GM18517 (cell line): ENCODE data around the gene CRY2.

ENCODE experiments used
- ATAC-seq: cut with Tn5 transposase; IDR thresholded peaks from one replicate; pipeline ENCODE4 v1.9.1; 2021; ENCODE audit warnings: mild to moderate bottlenecking, moderate library complexity; ENCODE audit not compliant: unreplicated experiment

CRY2 gene

DNA sequence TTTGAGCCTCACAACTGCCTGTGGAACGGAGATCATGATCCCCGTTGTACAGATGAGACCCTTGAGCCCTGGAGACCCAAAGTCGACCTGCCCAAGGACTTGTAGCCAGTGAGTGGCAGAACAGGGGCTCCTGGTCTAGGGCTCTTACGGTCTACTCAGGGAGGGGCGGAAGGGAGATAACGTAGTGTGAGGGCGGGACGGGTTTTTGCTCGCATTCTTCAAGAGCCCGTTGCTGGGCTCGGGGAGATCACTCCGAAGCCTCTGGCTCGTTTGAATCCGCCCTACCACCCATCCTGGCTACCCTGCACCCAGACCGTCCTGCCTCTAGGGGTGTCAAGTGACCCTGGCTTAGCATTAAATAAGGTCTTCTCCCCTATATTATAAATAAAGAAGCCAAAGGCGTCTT is 639 bp downstream of the CRY2 start:
- no peak for ATAC-seq

DNA sequence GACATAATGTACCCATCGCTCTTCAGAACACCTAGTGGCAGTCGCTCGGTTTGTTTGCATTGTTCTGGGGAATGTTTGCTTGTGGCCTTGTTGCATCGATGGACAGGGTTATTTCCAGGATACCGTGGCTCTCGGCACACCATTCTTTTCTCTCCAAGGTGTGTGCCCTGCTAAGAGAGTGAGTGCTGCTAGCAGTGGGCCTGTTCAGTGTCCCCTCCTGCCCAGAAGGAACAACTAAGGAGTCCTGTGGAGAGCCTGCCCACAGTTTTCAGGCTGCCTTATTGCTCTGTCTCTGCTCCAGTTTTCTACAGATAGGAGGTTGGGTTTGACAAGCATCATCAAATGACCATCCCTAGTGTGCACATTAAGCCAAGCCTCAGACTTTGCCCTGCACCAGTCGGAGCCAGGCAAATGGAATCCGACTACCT is 1.4 kb downstream of the CRY2 start:
- ATAC-seq, result no peak

DNA sequence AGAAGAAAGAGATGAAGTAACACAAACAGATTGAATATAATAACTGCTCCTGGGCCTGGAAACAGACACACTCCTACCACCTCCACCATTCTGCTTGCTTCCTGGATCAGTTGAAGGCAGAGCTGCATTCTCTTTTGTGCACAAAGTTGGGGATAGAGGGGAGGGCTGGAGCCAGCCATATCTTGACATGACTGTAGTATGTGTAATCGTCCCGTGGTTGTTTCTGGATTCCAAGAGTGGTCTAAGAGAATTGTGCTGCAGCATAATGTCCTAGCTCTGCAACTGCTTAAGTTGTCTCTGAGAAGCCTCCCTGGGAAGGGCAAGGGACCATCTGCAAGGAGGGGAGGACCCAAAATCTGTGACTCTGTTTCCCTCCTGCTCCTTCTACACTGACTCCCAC is 3.2 kb downstream of the CRY2 start:
- no peak for ATAC-seq

DNA sequence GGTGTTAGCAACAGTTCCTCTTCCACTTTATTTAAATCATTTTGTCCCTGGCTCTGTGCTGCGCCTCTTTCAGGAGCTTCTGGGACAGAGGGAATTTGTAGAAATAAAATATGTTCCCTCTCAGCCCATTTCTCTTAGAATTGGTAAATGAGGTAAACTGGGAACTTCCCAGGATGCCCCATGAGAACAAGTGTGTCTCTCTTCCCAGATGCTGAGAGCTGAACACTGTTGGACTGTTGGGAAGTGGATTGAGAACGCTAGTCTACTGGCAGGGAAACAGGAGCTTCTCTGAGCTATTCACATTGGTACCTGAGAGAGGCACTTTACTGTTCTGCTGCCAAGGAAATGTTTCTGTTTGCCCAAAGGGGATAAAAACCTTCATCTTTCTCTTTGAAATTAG is 4.0 kb downstream of the CRY2 start:
- ATAC-seq, result no peak

DNA sequence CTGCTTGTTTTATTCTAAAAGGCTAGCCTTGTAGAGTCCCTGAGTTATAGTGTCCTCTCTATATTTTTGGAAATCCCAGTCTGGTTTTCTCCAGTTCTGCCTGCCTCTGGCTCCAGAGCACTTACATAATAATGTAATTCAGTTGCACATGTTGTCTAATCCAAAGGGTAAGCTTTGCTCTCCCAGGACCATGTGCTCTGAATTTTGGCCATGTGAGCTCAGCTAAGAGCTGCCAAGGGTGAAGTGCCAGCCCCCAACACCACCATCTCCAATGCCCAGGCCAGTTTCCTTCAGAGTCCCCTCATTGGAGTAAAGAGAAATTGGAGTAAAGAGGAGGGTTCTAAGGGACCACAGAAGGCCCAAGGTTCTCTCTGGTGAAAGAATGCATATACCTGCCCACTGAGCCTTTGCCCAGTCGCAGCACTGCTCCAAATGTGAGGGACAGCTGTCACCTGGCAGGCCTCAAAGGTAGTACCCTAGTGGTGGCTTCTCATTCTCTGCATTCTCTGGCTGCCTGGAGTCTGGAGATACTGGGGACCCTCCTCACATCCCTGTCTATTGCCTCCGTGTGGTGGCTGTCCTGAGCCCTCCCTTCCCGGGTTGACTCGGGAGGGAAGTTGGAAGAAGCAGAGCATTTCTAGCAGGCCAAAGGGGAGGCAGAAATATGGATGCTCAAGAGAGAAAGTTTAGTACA is 4.9 kb downstream of the CRY2 start:
- no peak for ATAC-seq

DNA sequence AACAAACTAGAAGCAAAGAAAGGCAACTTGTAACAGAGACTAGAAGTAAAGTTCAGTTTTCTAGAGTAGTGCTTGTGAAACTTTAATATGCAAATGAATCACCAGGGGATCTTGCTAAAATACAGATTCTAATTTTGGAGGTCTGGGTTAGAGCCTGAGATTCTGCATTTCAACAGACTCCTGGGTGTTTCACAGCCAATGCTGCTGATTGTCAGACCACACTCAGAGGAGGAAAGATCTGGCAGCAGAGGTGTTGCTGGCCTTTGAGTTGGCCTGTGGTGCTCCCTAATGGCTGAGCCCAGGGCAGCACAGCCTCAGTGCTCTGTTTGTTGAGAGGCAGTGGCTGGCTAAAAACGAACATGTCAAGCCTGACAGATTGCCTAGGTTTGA is 5.4 kb downstream of the CRY2 start:
- ATAC-seq, result no peak

DNA sequence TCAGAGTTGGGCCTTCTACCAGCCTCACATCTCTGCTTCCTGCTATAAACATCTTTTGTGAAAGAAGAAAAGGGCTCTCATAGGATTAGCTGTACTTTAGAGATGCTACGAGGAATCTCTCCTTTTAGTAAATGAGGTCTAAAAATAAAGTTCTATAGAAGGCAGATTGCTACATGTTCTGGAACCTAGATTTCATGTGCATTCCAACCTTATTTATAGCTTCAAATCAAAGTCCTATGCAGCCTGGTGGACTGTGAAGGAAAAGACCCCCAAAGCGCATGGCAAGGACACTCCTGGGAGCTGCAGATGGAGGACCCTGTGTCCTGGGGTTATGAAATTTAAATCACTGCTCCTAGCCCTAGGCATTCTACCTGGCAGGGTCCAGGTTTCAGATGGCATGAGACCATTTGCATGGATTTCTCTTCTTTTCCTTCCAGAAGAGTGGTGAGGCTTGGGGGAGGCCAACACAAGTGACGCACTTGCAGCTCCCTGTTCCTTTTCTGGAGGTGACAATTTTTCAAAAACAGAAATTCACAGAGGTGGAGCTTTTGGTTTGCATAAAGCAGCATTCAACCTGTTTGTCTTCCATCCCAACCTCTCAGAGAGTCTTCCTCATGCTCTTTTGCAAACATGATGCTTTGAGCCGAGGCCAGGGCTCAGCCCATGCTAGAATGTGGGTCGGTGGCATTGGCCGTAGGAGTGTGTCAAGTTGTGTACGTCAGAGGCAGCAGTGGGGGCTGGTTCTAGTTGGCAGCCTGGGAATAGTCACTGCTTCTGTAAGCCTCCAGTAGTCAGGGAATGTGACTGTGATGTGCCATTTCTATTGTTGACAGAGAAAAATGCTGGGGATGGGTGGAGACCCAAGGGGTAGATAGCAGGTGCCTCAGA is 6.3 kb downstream of the CRY2 start:
- ATAC-seq, result no peak

DNA sequence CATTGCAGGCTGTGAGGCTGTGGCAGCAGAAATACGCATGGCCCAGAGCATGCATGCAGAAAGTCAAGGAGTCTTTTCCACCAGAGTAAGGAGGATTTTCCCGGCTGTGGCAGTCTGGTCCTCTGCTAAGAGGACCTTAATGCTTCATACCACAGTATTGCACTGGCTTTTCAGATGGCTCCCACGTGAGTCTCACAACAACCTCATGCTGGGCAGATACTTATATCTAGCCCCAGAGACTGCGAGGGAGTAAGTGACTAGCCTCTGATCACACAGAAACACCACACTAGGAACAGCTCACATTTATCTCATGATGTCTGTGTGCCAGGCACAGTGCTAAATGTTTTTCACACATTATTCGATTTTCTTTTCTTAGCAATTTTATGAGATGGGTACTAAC is 8.0 kb downstream of the CRY2 start:
- no peak for ATAC-seq

DNA sequence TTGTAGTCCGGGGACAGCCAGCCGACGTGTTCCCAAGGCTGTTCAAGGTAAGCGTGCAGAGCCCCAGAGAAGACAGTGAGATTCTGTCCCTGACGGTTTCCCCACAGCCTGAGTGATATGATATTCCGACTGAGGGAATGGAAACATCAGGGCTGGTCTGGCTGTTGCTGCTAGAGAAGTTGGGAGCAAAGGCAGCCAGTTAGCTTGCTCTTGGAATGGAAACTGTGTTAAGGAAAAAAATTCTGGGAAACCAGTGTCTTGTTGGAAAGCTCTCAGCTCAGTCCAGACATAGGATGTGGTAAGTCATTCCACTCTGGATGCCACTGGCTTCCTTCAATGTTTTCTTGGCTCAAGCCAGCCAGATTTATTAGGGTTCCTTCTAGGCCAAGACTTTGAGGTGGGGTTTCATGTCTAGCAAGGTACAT is 8.8 kb downstream of the CRY2 start:
- no peak for ATAC-seq

DNA sequence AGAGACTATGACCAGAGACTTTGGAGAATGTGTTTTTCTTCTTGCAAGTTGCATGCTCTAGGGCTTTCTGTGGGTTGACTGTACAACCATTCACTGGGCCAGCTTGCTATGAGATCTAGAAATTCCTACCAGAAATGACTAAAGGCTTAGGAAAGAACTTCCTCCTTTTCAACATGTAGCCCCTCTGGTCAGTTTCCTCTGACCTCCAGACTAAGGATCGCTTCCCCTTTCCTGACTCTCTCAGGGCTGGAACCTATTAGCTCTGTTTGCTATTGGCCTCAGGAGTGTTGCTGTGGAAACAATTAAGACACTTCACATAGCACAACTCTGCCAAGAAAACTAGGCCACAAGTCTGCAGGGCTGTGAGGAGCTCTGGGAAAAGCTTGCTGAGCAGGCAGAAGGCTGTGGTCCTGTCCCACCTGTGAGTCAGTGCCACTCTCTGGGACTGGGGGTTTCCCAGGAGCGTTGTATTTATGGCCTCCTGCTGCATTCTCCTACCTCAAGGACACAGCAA is 10.7 kb downstream of the CRY2 start:
- ATAC-seq, result no peak

DNA sequence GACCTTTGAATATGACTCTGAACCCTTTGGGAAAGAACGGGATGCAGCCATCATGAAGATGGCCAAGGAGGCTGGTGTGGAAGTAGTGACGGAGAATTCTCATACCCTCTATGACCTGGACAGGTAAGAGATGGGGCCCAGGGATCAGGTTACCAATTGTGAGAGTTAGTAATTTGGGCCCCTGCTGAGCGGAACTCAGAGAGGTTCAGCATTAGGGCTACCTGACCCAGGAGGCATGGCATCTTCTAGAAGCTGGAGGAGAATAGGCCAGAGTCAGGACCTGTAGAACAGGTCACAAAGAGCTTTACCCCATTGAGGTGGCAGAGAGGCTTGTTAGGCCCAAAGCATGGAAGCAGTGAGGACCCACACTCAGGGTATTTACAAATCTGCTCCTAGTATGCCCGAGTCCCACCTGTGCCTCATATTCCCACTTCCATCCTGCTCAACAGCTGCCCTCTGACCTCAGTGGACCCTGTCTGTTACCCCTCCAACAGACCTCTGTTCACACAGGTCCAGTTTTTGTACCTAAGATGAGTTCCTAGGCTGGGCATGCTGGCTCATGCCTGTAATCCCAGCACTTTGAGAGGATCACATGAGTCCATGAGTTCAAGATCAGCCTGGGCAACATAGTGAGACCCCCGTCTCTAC is 11.6 kb downstream of the CRY2 start:
- no peak for ATAC-seq

DNA sequence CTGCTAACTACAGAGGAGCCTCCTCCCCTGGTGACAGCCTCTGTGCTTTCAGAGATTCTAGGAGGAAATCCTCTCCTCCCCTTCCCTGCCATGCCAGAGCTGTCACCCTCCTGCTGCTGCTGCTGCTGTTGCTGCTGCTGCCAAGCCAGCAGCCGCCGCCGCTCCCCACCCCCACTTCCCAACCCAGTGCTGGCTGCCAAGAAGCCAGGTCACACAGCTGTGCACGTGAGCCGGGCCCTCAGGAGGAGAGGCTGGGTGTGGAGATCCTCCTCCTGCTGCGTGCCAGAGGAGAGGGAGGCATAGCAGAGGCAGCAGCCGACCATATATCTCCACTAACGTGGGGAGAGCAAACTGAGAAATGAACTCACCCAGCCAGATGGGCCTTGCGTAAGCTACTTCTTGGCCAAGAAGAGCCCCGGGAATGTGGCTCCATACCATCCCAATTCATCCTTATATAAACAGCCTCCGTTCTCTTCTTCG is 12.4 kb downstream of the CRY2 start:
- no peak for ATAC-seq

DNA sequence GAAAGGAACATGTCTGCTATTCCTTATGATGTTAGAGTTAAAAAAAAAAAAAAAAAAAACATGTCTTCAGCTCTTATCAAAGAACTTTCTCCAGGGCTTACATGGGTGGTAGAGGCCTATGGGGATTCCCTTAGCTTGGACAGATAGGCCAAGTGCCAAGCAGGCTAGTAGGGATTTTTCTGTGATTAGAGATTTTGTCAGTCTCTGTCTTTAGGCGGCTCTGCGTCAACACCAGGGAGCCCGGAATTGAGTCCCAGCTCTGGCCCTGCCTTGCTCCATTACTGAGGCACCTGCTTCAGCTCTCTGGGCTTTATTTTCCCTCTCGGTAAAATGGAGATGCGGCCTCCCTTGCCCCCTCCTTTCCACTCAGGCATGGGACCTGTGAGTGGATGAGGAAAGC is 13.1 kb downstream of the CRY2 start:
- ATAC-seq, result no peak

DNA sequence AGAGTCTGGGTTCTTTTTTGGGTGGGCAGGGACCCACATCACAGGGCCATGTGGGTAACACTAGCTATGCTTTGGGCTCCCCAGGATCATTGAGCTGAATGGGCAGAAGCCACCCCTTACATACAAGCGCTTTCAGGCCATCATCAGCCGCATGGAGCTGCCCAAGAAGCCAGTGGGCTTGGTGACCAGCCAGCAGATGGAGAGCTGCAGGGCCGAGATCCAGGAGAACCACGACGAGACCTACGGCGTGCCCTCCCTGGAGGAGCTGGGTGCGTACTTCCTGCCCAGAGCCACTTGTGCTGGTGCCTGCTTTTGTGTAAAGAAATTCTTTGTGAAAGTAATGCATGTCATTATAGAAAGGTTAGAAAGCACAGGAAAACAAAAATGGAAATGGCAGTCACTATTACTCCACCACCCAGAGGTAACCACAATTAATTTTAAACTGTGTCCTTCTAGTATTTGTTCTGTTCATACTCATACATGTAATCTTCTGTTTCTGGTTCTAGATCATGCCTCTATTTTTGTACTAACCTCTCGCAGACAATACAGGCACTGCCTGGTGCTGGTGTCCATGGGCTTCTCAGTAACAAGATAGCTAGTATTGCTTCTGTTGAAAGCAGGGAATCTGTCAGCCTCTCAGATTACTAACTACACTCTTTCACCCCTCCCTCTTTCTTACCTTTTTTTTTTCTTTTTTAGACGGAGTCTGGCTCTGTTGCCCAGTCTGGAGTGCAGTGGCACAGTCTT is 13.7 kb downstream of the CRY2 start:
- ATAC-seq, result no peak

DNA sequence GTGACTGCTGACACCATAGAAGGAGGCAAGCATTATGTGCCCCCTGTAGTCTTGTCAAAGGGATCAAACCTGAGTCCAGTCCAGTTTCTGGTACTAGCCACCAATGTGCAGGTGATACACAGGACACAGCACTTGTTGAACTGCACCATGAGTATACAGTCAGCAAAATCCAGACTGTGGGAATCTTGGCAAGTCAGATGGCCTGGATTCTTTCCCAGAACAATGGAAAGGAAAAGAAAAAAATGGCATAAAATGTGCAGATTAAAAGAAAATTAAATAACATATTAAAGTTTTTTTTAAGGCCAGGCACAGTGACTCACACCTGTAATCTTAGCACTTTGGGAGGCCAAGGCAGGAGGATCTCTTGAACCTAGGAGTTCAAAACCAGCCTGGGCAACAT is 16.8 kb downstream of the CRY2 start:
- no peak for ATAC-seq

DNA sequence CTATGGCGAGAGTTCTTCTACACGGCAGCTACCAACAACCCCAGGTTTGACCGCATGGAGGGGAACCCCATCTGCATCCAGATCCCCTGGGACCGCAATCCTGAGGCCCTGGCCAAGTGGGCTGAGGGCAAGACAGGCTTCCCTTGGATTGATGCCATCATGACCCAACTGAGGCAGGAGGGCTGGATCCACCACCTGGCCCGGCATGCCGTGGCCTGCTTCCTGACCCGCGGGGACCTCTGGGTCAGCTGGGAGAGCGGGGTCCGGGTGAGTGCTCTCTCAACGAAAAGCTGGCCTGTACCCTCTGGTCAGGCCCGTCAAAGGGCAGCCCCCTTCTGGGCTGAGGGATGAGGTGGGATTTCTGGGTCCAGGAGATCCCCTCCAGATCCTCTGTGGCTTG is 22.3 kb downstream of the CRY2 start:
- ATAC-seq, result no peak

DNA sequence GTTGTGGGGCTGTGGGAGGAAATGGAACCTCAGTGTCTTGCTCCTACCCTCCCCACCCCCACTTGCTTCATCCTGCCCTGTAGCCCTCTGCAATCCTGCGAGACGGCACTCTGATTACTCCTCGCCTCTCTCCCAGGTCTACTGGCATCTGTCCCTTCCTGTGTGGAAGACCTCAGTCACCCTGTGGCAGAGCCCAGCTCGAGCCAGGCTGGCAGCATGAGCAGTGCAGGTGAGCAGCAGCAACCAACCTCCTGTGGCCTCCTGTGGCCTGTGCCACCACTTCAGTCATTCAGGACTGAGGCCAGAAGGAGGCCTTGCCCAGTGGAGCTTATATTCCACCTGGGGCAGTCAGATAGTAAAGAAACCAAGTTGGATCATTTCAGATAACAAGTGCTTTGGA is 23.4 kb downstream of the CRY2 start:
- no peak for ATAC-seq

DNA sequence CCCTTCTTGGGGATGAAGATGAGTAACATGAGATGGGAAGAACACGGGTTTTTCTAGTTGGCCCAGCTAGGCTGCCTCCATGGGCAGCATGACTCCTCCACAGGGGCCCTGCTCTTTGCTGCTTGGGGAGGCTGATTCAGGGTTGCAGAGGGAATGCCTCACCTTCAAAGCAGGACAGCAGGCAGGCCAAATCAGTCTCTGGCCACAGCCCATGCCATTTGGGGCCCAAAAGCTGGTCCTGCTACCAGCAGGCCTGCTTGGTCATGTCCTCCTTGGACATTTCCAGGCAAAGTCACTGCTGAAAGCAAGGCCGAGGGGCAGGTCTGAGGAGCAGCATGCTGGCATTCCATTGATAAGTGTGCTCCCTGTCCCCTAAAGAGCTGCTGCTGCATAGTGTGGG is 24.4 kb downstream of the CRY2 start:
- no peak for ATAC-seq

DNA sequence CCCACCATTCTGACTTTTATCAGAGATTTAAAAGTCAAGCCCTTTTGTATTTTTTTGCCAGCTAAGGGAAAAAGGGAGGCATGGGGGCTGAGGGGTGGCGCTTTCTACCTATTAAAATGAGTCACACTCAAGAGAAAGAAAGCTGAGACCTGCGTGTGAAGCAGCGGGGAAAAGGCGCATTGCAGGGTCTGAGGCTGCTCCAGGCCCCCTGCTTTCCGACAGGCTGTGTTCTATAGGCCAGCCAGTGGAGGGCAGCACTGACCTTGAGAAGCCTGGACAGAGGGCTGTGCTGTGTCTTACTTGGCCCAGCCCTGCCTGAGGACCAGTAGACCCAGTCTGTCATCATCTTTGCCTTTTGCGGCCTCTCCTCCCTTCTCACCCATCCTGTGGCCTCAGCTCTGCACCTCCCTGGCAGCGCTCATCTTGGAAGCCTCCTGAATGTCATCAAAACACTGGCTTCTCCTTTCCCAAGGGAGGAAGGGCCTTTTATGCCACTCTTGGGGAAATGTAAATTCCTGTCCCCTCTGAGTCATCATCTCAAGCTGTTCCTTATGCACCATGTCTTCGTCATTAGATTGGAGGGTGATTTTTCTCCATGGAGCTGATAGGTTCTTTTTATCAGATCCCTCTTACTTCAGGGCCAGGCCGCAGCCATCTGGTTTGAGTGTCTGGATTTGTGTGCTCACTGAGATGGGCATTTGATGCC is 25.5 kb downstream of the CRY2 start:
- ATAC-seq, result no peak

DNA sequence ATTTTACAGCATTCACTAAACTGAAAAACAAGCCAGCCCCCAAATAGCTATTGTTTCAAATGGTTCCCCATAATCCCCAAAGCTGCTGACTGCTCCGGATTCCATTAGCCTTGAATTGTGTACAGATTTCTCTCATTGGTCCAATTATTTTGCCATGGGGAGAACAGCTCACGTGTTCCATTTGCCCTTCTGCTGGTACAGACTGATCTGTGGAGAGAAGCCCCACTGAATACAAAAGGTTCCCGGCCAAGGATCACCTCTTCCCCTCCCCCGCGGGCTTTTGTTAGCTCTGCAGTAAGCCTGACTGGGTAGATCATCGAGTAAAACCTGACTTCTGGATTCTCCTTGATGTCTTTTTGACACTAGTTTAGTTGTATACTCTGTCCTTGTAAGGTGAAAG is 29.1 kb downstream of the CRY2 start:
- no peak for ATAC-seq
